22Rv1 (cell line): ENCODE data around the gene TESMIN.

Experiments
- H3K27ac ChIP-seq: fragments of 450-650 bp; 2 replicates; pipeline ENCODE4 v1.5.1; 2017
- CTCF ChIP-seq: fragments of 450-650 bp; IDR thresholded peaks from 2 replicates; pipeline ENCODE4 v1.5.1; 2017; ENCODE audit warnings: mild to moderate bottlenecking
- ZFX ChIP-seq: fragments of 450-650 bp; IDR thresholded peaks from 2 replicates; pipeline ENCODE4 v1.6.1; 2017; ENCODE audit warnings: antibody characterized with exemption, borderline replicate concordance

Gene TESMIN, protein sequence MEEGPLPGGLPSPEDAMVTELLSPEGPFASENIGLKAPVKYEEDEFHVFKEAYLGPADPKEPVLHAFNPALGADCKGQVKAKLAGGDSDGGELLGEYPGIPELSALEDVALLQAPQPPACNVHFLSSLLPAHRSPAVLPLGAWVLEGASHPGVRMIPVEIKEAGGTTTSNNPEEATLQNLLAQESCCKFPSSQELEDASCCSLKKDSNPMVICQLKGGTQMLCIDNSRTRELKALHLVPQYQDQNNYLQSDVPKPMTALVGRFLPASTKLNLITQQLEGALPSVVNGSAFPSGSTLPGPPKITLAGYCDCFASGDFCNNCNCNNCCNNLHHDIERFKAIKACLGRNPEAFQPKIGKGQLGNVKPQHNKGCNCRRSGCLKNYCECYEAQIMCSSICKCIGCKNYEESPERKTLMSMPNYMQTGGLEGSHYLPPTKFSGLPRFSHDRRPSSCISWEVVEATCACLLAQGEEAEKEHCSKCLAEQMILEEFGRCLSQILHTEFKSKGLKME

DNA sequence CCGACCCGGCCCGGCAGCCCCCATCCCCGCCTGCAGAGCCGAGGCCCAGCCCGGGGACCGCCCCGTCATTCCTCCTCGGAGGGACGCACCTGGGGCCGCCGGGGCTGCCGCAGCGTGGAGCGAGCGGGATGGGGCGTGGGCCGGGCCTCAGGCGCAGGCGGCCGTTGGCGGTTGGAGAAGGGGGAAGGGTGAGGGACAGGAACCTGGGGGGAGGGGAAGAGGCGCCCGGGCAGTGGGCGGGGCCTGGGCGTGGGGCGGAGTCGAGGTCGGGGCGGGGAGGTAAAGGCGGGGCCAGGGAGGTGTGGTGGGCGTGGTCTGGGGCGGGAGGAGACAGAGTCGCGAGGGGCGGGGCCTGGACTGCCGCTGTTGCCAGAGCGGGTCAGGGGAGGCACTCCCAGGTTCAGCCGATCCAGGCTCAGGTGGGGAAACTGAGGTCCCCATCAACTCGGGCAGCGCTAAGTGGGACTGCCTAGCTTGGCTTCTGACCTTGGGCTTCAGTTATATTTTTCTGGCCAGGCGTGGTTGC lies at the start of gene TESMIN:
TSS of gene TESMIN (minus strand) at position 190 of the 526 bp plus-strand sequence. CDS start 860 bp downstream, outside the sequence.
- H3K27ac ChIP-seq, result peak within 1 kb of the TSS; percentile 70
- TF ChIP-seq CTCF (no peak), ZFX (no peak)

GRCh38 chr11:68798221-68798813 lies 47.0 kb upstream of the TESMIN start:
- TF ChIP-seq ZFX (no peak), CTCF (peak; percentile 81)

GRCh38 chr11:68796801-68797200 lies 45.5 kb upstream of the TESMIN start:
- TF ChIP-seq ZFX, result no peak
- no peak overlapping the region for H3K27ac ChIP-seq

More at GRCh38 chr11:68798221-68798813, 47.0 kb upstream of the TESMIN start:
- H3K27ac ChIP-seq, result no peak overlapping the region

DNA sequence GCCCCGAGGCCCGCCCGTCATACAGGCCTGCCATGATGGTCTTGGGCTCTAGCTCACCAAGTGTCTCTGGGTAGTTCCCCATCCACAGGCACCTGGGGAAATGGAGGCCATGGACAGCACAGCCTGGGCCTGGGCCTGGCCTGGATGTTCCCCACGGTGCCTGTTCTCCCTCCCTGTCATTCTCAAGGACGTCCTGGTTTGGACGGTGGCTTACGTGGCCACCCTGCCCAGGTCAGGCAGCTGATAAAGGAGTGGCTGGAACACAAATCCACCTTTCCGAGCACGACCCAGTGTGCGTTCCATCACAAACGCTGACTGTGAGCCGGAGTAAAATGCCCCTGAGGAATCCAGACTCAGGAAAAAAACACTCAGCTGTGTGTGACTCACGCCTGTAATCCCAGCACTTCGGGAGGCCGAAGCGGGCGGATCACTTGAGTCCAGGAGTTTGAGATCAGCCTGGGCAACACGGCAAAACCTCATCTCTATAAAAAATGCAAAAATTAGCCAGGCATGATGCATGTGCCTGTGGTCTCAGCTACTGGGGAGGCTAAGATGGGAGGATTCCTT lies 41.2 kb upstream of the TESMIN start:
- H3K27ac ChIP-seq, result no peak overlapping the region
- TF ChIP-seq ZFX (no peak), CTCF (no peak)

DNA sequence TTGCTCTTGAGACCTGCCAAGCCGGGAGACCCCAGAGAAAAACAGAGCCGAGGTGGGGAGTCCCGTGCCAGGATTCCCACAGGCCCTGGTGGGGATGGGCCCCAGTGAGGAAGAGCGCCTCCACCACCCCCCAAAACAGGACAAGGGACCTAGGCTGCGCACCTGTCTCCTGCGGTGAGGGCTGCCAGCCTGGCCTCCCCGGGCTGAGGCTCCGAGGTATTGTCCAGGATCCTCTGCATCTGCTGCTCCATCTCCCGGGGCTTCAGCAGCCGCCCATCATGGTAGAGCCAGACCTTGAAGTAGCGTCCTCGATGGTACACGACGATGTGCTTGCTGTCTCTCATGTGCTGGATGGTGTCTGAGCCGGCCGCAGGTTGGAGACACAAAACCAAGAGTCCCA lies 33.3 kb upstream of the TESMIN start:
- TF ChIP-seq CTCF, result no peak
- no peak overlapping the region for H3K27ac ChIP-seq

GRCh38 chr11:68783216-68783821 lies 32.0 kb upstream of the TESMIN start:
- TF ChIP-seq ZFX (no peak), CTCF (no peak)
- no peak overlapping the region for H3K27ac ChIP-seq

DNA sequence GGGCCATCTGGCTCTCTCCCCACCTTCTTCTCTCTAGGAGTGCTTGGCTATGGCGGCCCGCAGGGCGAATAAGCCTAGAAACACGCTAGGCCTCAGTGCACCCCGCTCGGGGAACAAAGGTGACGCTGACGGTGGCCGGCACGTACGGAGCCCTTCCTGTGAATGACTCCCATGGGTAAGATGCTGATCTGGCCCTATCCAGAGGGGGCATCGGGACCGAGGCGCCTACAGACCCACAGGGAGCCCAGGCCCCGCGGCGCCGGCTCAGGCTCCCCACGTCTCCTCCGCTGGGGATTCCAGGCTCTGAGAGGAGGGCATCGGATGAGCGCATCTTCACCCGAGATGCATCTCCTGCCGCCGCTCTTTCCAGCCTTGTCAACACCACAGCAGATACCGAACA lies 31.4 kb upstream of the TESMIN start:
- TF ChIP-seq CTCF (no peak), ZFX (no peak)
- no peak overlapping the region for H3K27ac ChIP-seq
